PC-9 (cell line): ENCODE results near the gene FGF12.

Experiments used
- CTCF ChIP-seq: fragments of 200-600 bp; sonication (generic); conservative IDR thresholded peaks from 2 replicates; pipeline ENCODE4 v1.6.1; 2017; ENCODE audit warnings: mixed run types, antibody characterized with exemption, mild to moderate bottlenecking, moderate library complexity
- EZH2 ChIP-seq: fragments of 200-600 bp; sonication (generic); IDR thresholded peaks from 2 replicates; pipeline ENCODE4 v1.8.0; 2017; ENCODE audit warnings: antibody characterized with exemption, low read depth

DNA sequence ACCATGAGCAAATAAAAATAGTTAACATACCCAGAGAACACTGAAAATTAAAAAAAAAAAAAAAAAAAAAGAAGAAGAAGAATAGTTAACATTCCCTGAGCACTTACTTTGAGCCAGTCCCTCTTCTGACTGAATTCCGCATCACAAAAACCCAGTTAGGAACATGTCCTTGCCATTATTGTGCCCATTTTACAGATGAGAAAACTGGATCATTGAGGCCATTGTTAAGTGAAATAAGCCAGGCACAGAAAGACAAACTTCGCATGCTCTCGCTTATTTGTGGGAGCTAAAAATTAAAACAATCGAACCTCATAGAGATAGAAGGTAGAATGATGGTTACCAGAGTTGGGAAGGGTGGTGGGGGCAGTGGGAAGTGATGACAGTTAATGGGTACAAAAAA, 119.5 kb downstream of the FGF12 start:
- TF ChIP-seq CTCF = no peak
- TF ChIP-seq EZH2 = no peak
